Measurements from ENCODE around the gene TDRD9.
A peak's percentile ranks its signal among the peaks of the same experiment; 100 is the strongest.

TDRD9 gene

GRCh38 chr14:104040539-104040938, 112.3 kb downstream of the TDRD9 start:
- no CpG with 5 or more reads among the region's 5 CpGs for WGBS (ENCODE audit: extremely low coverage, insufficient coverage, low lambda C conversion rate)
- H3K4me3 ChIP-seq (ENCODE audit: low read length) = no peak overlapping the region

GRCh38 chr14:104041430-104042104, 113.3 kb downstream of the TDRD9 start:
- no peak overlapping the region for H3K56ac ChIP-seq (ENCODE audit: low read length)
- H3K23ac ChIP-seq (ENCODE audit: low read length) = no peak overlapping the region
- no peaks in the 10 kb centered on the region for H3K36me3 ChIP-seq (ENCODE audit: control insufficient read depth, insufficient read depth, low read length)
- H2AK5ac ChIP-seq (ENCODE audit: low read length) = no peak overlapping the region
- no peaks in the 10 kb centered on the region for H3K4me1 ChIP-seq (ENCODE audit: control insufficient read depth, low read depth, low read length)
- WGBS (ENCODE audit: extremely low coverage, insufficient coverage, low lambda C conversion rate) = no CpG with 5 or more reads among the region's 6 CpGs
- no peak overlapping the region for H3K4ac ChIP-seq (ENCODE audit: low read depth, low read length)
- H3K27me3 ChIP-seq (ENCODE audit: insufficient read depth, low read length, poor library complexity) = no peaks in the 10 kb centered on the region
- no peak overlapping the region for H4K8ac ChIP-seq (ENCODE audit: low read depth, low read length)
- no peaks in the 10 kb centered on the region for H3K79me2 ChIP-seq (ENCODE audit: control insufficient read depth, insufficient read depth, low read length)
- H3K79me1 ChIP-seq (ENCODE audit: low read length) = no peaks in the 10 kb centered on the region
- no peak overlapping the region for H2BK120ac ChIP-seq (ENCODE audit: low read depth, low read length)
- DNase-seq = no peak
- no peak overlapping the region for H3K27ac ChIP-seq (ENCODE audit: low read depth, low read length)
- H2BK5ac ChIP-seq (ENCODE audit: low read length) = no peak overlapping the region
- H3K4me2 ChIP-seq (ENCODE audit: low read length) = no peak overlapping the region
- H3K18ac ChIP-seq (ENCODE audit: low read length) = no peak overlapping the region
- no peak overlapping the region for H4K5ac ChIP-seq (ENCODE audit: low read length)
- H3K4me3 ChIP-seq (ENCODE audit: low read length) = no peak overlapping the region
- no peak overlapping the region for H2BK15ac ChIP-seq (replicated peaks; ENCODE audit: low read depth)
- H3K9ac ChIP-seq (ENCODE audit: low read length) = no peak overlapping the region

More at GRCh38 chr14:104040539-104040938, 112.3 kb downstream of the TDRD9 start:
- H3K4me2 ChIP-seq (ENCODE audit: low read length) = no peak overlapping the region
- H3K79me1 ChIP-seq (ENCODE audit: low read length) = no peaks in the 10 kb centered on the region
- H3K18ac ChIP-seq (ENCODE audit: low read length) = no peak overlapping the region
- no peak overlapping the region for H4K8ac ChIP-seq (ENCODE audit: low read depth, low read length)
- H3K56ac ChIP-seq (ENCODE audit: low read length) = no peak overlapping the region
- H3K36me3 ChIP-seq (ENCODE audit: control insufficient read depth, insufficient read depth, low read length) = no peaks in the 10 kb centered on the region
- H3K9ac ChIP-seq (ENCODE audit: low read length) = no peak overlapping the region
- no peaks in the 10 kb centered on the region for H3K27me3 ChIP-seq (ENCODE audit: insufficient read depth, low read length, poor library complexity)
- H3K27ac ChIP-seq (ENCODE audit: low read depth, low read length) = no peak overlapping the region
- no peak overlapping the region for H4K5ac ChIP-seq (ENCODE audit: low read length)
- H2AK5ac ChIP-seq (ENCODE audit: low read length) = no peak overlapping the region
- H2BK5ac ChIP-seq (ENCODE audit: low read length) = no peak overlapping the region
- peak; percentile 21 for DNase-seq
- no peaks in the 10 kb centered on the region for H3K4me1 ChIP-seq (ENCODE audit: control insufficient read depth, low read depth, low read length)
- no peak overlapping the region for H2BK15ac ChIP-seq (replicated peaks; ENCODE audit: low read depth)
- no peak overlapping the region for H3K23ac ChIP-seq (ENCODE audit: low read length)
- H2BK120ac ChIP-seq (ENCODE audit: low read depth, low read length) = no peak overlapping the region
- H3K4ac ChIP-seq (ENCODE audit: low read depth, low read length) = no peak overlapping the region
- H3K79me2 ChIP-seq (ENCODE audit: control insufficient read depth, insufficient read depth, low read length) = no peaks in the 10 kb centered on the region

- Histone ChIP-seq H4K5ac (ENCODE audit: low read length) (no peak overlapping the region), H3K79me2 (ENCODE audit: control insufficient read depth, insufficient read depth, low read length) (no peaks in the 10 kb centered on the region), H3K18ac (ENCODE audit: low read length) (no peak overlapping the region), H3K27ac (ENCODE audit: low read depth, low read length) (no peak overlapping the region), H3K4me3 (ENCODE audit: low read length) (no peak overlapping the region), H2AK5ac (ENCODE audit: low read length) (no peak overlapping the region), H3K9ac (ENCODE audit: low read length) (no peak overlapping the region), H3K36me3 (ENCODE audit: control insufficient read depth, insufficient read depth, low read length) (no peaks in the 10 kb centered on the region), H3K23ac (ENCODE audit: low read length) (no peak overlapping the region), H4K8ac (ENCODE audit: low read depth, low read length) (no peak overlapping the region), H2BK5ac (ENCODE audit: low read length) (no peak overlapping the region), H2BK15ac (replicated peaks; ENCODE audit: low read depth) (no peak overlapping the region), H3K4ac (ENCODE audit: low read depth, low read length) (no peak overlapping the region), H3K4me1 (ENCODE audit: control insufficient read depth, low read depth, low read length) (no peaks in the 10 kb centered on the region), H3K27me3 (ENCODE audit: insufficient read depth, low read length, poor library complexity) (no peaks in the 10 kb centered on the region), H3K4me2 (ENCODE audit: low read length) (no peak overlapping the region), H3K79me1 (ENCODE audit: low read length) (no peaks in the 10 kb centered on the region), H3K56ac (ENCODE audit: low read length) (no peak overlapping the region), H2BK120ac (ENCODE audit: low read depth, low read length) (no peak overlapping the region)
- no CpG with 5 or more reads among the region's 6 CpGs for WGBS (ENCODE audit: extremely low coverage, insufficient coverage, low lambda C conversion rate)
- no peak for DNase-seq
Observed at GRCh38 chr14:104044016-104044415, 115.8 kb downstream of the TDRD9 start.

GRCh38 chr14:104047761-104048160, 119.5 kb downstream of the TDRD9 start:
- Histone ChIP-seq H4K8ac (ENCODE audit: low read depth, low read length) (no peak overlapping the region), H2BK120ac (ENCODE audit: low read depth, low read length) (no peak overlapping the region), H3K4ac (ENCODE audit: low read depth, low read length) (no peak overlapping the region), H3K4me3 (ENCODE audit: low read length) (no peak overlapping the region), H2BK5ac (ENCODE audit: low read length) (no peak overlapping the region), H2AK5ac (ENCODE audit: low read length) (no peak overlapping the region), H3K18ac (ENCODE audit: low read length) (no peak overlapping the region), H3K4me2 (ENCODE audit: low read length) (no peak overlapping the region), H3K56ac (ENCODE audit: low read length) (no peak overlapping the region), H3K9ac (ENCODE audit: low read length) (no peak overlapping the region), H3K79me2 (ENCODE audit: control insufficient read depth, insufficient read depth, low read length) (no peaks in the 10 kb centered on the region), H3K4me1 (ENCODE audit: control insufficient read depth, low read depth, low read length) (no peaks in the 10 kb centered on the region), H2BK15ac (replicated peaks; ENCODE audit: low read depth) (no peak overlapping the region), H4K5ac (ENCODE audit: low read length) (no peak overlapping the region), H3K23ac (ENCODE audit: low read length) (no peak overlapping the region), H3K27ac (ENCODE audit: low read depth, low read length) (no peak overlapping the region), H3K79me1 (ENCODE audit: low read length) (no peaks in the 10 kb centered on the region), H3K36me3 (ENCODE audit: control insufficient read depth, insufficient read depth, low read length) (no peaks in the 10 kb centered on the region), H3K27me3 (ENCODE audit: insufficient read depth, low read length, poor library complexity) (no peaks in the 10 kb centered on the region)
- no peak for DNase-seq
- no CpG with 5 or more reads among the region's 3 CpGs for WGBS (ENCODE audit: extremely low coverage, insufficient coverage, low lambda C conversion rate)

- Histone ChIP-seq H3K27ac (ENCODE audit: low read depth, low read length) (no peak overlapping the region), H4K8ac (ENCODE audit: low read depth, low read length) (no peak overlapping the region), H3K79me1 (ENCODE audit: low read length) (no peaks in the 10 kb centered on the region), H3K23ac (ENCODE audit: low read length) (no peak overlapping the region), H2BK15ac (replicated peaks; ENCODE audit: low read depth) (no peak overlapping the region), H4K5ac (ENCODE audit: low read length) (no peak overlapping the region), H3K4me2 (ENCODE audit: low read length) (no peak overlapping the region), H2BK5ac (ENCODE audit: low read length) (no peak overlapping the region), H3K36me3 (ENCODE audit: control insufficient read depth, insufficient read depth, low read length) (no peaks in the 10 kb centered on the region), H3K27me3 (ENCODE audit: insufficient read depth, low read length, poor library complexity) (no peaks in the 10 kb centered on the region), H3K4ac (ENCODE audit: low read depth, low read length) (no peak overlapping the region), H3K18ac (ENCODE audit: low read length) (no peak overlapping the region), H3K56ac (ENCODE audit: low read length) (no peak overlapping the region), H2BK120ac (ENCODE audit: low read depth, low read length) (no peak overlapping the region), H2AK5ac (ENCODE audit: low read length) (no peak overlapping the region), H3K4me3 (ENCODE audit: low read length) (no peak overlapping the region), H3K9ac (ENCODE audit: low read length) (no peak overlapping the region), H3K79me2 (ENCODE audit: control insufficient read depth, insufficient read depth, low read length) (no peaks in the 10 kb centered on the region), H3K4me1 (ENCODE audit: control insufficient read depth, low read depth, low read length) (no peaks in the 10 kb centered on the region)
- WGBS (ENCODE audit: extremely low coverage, insufficient coverage, low lambda C conversion rate) = no CpG with 5 or more reads among the region's 2 CpGs
- DNase-seq = no peak
Observed at GRCh38 chr14:104048758-104049507, 120.7 kb downstream of the TDRD9 start.
